Activated naive CD4-positive, alpha-beta T cell treated with anti-CD3 and anti-CD28 coated beads, Interleukin-2, amount 50 U/mL, for 16 hours (primary cell): ENCODE measurements around the gene SOX3.

Experiments
- DNase-seq: peaks from one replicate; pipeline ENCODE4 v3.0.0-alpha.2; 2020

SOX3 gene

DNA sequence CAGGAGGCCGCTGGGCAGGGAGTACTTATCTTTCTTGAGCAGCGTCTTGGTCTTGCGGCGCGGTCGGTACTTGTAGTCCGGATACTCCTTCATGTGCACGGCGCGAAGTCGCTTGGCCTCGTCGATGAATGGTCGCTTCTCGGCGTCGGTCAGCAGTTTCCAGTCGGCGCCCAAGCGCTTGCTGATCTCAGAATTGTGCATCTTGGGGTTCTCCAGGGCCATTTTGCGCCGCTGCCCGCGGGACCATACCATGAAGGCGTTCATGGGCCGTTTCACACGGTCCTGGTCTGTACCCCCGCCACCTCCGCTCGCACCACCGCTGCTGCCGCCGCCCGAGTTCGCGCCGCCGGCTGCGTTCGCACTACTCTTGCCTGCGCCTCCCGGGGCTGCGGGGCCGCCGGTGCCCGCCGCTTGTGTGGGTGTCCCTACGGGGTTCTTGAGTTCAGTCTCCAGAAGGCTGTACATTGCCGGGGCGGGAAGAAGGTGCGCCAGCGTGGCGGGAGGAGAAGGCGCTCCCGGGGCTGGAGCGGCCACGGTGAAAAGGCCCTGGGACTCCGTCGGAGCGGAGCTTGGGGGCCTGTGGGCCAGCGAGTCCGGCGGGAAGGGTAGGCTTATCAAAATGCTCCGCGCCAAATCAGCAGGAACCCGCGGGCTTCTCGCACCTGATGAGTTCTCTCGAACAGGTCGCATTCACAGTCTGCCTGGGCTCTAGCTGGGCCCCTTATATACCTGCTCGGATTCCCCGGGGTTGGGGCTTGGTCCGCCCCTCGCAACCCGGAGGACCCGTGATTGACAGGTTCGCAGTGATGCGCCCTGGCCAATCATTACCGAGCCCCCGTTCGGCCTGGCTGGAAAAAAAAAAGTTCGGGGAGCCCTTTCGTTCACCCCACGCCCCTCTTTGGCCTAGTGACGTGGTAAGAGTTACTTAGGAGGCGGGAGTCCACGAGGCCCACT is at the start of gene SOX3:
Gene SOX3 (minus strand): TSS at position 699 of the 954 bp plus-strand sequence. CDS start 9 bp downstream, at position 690.
- DNase-seq = no peak

DNA sequence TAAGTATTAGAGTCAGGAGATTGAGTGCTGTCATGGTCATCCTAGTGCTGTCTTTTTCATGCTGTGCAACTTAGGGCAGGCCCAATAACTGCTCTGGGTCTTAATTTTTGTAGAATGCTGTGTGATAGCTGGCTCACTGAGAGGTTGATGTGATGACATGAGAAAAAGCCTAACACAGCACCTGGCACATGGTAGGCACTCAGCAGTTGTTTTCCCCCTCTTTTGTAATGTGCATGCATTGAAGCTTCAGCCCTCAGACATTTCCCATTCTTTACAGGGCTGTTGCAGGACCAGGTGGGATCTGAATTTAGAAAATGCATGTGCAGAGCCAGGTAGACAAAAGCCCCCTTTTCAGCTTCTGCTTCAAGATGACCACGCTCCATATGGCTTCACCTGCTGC is 44.1 kb upstream of the SOX3 start:
- DNase-seq = no peak

DNA sequence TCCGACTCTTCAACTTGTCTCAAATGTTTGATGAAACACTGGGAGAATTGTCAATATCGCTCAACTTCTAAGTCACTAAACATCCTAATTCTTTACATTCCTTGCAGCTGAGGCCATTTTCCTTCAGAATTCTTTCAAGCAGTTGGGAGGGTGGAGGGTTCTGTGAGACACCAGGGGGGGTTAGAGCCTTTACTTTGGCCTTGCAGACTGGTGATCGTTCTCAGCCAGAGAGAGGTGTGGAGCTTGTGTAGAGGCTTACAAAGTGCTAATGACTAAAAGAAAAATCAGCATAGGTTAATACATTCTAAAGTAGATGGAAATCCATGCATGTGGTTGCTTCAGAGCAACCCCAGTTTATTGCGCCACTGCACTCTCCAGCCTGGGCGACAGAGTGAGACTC is 21.3 kb upstream of the SOX3 start:
- no peak for DNase-seq

DNA sequence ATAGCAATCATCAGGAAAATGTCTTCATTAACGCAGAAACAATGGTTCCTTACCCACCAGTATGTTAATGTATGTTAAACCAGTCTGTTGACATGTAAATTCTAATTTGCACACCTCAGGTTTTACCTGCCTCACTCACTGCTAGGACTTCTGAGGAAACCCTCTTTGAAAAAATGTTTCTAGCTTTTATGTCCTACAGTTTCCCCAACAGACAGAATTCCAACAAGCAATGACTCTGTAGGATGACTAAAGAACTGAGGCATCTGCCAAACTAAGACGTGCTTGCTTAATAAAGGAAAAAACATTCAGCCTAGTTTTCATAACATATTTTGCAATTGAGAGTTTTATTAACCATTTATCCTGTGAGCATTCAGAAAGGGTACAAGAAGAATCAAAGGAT is 20.6 kb upstream of the SOX3 start:
- no peak for DNase-seq

DNA sequence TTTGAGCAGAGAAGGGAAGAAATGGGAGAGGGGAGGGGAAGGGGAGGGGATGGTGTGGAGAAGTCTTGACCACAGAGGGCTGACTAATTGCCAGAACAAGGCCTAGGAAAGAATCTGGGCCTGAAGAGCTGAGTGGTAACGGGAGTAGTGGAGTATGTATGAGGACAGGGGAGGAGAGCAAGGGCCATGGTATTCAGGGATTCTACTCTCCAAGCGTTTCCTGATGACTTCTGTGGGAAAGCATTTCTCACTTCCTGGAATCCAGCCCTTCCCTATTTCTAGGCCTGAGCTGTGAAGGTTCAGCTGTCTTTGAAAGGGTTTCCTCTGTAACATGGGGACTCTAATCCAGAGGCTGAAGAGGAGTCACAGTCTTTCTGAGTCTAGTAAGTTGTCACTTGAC is 19.7 kb upstream of the SOX3 start:
- DNase-seq = no peak

DNA sequence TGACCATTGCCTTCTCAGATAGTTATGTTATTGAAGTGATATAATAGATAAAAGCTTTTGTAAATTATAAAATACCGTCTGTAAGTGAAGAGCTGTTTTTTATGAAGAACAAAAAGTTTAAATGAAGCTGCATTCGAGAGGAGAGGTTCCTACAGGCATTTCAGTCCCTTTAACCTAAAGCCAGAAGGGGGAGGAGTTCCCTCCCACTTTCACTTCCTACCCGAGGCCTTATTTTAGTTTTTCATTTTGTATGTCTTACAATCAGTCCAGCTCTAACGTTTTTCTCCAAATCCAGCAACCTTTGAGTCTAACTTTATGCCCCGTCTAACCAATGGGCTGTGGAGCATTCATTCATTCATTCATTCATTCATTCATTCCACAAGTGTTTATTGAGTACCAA is 16.5 kb upstream of the SOX3 start:
- DNase-seq = no peak

DNA sequence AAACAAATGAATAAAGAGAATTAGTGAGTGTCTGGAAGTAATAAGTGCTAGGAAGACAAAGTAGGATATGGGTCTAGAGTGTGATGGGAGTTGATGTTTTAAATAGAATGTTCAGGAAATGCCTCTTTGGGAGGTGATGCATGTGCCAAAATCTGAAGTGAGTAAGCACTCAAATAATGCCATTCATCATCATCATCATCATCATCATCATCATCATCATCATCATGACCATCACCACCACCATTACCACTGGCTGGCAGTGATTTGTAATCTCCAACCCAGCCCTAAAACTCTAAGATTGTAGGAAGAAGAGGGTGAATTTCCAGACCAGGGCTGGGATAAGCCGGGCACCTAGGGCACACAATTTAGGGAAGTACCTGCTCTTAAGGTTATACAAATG is 9.7 kb upstream of the SOX3 start:
- DNase-seq = no peak

DNA sequence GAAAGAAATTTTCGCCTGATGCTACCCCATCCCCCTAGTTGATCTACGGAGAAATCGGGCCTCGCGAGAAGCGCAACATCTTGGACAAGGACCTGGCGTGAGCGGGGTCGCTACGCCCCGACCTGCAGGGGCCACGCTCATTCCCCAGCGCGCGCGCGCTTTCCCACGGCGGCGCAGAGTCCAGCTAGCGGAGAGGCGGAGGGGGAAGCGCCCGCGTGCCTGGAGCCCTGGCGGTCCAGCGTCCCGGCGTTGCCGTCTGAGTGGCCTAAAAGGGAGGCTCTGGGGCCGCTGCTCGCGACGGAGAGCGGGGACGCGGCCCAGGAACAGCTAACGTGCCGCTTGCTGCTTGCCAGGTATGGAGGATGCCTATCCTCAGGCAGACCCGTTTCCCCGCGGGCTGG is 6.0 kb upstream of the SOX3 start:
- DNase-seq = no peak

DNA sequence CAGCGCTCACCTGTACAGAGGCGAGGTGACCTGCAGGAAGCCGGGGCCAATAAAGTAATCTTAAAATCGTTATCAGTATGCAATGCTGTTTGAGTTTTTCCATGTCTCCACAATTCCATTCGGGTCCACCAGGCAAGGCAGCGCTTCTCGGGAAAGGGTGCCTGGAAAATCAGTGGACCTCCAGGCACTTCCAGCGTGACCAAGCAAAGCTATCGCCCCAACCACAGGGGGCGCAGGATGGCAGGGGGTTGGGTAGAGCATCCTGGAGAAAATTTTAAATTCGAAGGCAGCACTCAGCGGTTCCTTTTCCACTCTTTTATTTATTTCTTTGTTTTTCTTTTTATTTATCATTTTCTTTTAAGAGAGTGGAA is 5.4 kb upstream of the SOX3 start:
- no peak for DNase-seq

DNA sequence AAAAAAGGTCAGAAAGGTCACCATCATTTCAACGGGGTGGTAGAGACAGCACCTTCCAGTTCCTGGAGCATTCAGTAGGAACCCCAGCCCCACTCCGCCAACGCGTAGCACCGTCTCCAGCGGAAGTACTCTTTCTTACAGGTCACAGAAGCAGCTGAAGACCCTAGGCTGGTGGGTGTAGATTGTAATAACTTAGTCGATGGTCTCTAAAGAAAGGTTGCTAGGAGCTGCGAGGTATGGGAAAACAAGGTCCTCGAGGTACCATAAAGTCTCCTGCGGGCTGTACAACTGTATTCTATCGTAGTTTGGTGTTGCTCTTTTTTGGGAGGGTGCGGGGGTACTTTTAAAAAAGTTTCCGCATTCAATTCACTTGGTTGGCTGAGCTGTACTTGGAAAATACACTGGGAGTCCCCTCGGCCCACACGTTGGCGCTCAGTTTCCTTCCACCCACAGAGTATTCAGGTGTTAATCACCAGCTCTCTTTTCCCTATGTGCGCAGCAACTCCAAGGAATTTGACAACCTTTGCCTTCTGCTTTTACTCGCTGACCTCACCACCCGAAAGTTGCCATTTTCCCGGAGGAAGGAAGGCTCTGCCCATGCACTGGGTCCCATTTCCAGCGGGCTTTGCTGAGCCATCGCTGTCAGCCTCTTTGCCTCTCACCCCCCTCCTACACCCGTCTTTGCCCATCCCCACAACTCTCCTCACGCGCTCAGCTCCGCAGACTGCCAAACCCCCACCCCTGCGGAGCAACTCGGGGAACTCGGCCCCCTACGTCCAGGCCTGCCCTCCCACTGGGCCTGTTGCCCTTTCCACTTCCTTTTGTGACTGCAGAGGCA is 4.8 kb upstream of the SOX3 start:
- DNase-seq = no peak

DNA sequence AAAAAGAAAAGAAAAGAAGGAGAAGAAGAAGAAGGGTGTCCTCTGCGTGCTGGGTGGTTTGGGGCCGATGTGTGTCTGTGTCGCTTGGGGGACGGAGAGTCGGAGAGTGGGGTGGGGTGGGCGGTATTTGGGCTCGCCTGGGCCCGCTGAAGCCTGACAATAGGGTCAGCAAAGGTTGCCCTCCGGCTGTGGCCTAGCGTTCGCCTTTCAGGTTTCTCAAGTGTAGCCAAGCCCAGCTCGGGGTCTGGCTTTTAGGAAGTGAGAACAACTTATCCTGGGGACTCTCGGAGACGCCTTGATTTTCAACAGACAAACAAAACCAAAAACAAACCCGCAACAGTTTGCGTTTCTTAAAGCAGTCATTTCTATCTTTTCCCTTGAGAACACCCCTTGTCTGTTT is 4.1 kb upstream of the SOX3 start:
- no peak for DNase-seq

DNA sequence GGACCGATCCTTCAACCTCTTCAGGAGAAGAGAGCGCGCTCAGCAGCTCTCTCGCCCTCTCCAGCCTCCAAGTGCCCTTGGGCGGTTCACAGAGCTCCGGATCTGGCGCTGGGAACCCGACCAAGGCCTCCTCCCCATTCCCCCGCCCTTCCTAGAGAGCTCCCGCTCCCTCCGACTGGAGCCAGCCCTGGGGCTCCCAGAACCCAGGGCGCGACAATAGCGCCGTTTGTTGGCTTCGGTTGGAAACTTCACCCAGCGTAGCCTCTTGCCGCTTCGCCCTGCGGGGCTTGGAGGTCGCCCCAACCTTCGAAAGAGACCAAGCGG is 3.1 kb upstream of the SOX3 start:
- no peak for DNase-seq

DNA sequence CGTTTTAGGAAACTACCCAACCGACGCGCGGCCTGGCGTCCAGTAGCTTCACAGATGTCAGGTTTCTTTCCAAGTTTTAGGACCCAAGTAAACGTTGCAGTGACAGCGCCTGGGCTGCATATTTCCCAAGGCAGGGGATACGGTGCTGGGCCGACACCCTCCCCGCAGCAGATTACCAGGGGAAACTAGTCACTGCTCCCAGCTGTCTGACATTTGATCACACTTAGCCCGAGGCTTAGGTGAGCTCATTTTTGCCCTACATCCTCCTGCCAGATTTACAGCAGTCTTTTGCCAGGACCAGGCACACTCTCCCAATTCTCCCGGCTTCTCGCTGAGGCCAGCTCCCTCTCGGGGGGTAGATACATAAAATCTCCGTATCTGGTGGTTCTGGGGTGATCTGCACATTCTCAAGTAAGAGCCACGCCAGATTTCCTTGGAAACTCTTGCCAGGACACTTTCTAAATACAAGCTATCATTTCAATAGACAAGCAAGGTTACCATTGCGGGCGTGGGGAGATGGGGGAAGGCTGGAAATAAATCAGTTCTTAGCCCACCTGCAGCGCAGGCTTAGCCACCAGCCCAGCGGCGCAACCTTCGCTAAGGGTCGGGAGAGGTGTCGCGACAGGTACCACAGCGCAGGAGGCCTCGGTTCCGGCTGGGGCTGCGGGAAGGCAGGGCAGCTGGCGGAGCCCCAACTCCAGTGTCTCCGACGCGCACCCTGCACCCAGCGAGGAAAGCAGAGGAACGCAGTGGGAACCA is 2.5 kb upstream of the SOX3 start:
- no peak for DNase-seq

DNA sequence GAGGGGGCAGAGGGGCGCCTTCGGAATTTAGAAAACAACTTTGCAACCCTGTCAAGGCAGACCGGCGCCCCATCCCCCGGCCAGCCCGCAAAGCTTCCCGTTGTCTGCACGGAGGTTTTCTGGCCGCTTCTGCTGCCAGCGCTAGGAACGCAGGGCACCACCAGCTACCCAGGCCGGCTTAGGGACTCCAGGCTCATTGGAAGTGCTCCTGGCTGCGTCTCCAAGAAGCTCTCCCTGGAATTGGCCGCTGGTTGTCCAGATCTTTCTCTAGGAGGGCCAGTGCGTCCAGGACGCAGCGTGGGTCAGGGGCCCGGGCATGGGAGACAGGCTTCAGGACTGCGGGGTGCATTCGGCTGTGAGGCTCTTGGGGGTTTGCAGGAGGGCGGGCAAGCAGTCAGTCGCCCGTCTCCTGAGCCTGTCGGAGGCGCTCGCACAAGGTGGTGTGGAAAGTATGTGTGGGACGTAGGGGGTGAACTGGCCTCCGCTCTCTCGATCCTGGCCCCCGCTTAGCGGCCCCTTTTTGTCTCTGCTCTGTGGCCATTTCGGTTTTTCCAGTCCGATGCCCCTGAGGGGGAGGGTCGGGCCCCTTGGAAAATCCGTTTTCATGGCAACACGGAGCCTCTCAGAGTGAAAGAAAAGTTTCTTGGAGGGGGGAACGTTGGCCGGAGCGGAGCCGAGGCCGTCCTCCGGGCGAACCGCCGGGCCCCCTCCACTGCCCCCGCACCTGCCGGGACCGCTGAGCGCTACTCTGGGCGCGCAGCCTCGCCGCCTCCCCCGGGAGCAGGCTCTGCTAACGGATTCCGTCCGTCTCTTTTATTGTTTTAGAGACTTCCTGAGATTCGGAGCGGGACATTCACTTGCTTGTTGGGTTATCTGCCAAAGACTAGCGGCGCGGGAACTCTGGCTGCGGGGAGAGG is 810 bp upstream of the SOX3 start:
- no peak for DNase-seq

DNA sequence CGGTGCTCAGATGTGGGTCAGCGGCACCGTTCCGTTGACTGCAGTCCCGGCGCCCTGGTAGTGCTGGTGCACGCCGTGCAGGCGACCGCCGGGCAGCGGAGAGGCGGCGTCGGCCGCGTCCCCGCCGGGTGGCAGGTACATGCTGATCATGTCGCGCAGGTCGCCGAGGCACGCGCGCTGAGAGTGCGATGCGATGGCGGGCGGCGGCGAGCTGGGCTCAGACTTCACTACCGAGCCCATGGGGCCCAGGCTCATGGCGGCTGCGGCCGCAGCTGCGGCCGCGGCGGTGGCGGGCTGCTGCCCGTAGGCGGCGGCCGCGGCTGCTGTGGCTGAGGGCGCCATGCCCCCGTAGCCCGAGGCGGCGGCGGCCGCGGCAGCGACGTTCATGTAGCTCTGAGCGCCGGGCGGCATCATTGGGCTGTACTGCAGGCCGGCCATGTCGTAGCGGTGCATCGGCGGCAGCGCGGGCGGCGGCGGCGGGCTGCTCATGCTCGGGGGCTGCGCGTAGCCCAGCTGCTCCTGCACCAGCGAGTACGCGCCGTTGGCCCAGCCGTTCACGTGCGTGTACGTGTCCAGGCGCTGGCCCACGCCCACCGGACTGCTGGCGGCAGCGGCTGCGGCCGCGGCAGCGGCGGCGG is 1.0 kb downstream of the SOX3 start:
- DNase-seq = no peak

DNA sequence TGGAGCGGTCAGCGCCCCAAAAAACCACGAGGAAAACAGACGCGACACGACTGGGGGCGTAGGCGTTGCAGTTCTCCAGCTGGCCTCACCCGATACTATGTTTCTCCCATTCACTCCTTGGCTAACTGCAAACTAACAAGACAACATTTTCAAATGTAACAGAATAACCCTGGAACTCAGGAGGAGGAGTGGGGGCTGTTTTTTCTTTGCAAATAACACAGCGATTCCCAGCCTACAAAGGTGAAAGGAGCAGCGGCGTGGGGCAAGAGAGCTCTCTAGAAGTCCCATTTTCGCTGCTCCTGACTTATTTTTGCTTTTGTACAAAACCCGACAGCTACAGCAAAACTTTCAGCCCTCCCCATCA is 1.6 kb downstream of the SOX3 start:
- DNase-seq = no peak

DNA sequence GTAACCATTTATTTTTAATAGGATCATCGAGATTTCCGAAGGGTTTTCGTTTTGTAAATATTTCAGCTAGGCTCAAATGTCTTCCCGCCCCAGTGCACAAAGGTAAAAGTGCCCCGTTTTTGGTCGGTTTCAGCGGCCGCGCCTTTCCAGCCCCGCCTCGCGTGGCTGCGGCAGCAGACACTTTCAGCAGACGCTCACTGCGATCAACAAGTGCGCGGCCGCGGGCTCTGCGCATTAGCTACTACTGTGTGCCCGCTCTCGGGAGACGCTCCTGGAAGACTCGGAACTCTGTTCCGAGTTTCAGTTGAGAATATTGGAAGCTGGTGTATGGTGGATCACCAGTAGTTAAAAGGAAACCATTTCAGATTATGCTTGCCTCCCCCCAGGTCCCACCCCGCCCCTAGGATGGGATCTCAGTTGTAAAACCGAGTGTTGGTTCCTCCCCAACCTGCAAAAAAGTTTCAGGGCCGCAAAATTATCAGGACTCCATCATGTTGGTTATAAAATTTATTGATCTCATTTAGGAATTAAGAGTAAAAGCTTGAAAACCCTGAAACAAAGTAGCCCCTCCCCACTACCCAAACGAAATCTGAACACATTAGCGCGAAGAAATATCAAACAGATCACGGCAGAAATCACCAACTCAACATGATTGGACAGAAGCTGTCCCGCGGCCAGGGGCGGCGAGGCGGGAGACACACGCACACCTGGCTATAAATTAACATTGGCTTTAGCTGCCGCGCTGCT is 2.2 kb downstream of the SOX3 start:
- DNase-seq = no peak

DNA sequence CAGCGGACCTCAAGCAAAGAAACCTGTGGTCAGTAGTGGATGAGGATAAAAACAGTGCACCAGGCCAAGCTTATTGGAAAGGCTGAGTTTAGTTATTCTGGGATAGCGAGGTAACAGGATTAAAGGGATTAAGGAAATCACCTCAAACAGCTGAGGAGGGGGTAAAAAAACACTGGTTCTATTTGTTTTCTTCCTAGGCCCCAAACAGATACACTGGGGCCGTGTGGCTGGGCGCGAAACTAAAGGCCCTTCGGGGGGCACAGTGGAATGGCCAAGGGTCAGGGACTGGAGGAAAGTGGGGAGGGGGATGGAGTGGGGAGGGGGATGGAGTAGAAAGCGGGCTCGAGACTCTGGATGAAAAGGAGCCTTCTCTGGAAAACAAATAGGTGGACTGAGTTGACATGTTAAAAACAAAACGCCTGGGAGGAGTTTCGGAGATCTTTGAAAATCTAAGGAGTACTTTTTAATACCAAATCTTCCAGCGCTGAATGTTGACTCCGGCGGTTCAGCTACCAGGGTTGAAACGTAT is 2.9 kb downstream of the SOX3 start:
- no peak for DNase-seq

DNA sequence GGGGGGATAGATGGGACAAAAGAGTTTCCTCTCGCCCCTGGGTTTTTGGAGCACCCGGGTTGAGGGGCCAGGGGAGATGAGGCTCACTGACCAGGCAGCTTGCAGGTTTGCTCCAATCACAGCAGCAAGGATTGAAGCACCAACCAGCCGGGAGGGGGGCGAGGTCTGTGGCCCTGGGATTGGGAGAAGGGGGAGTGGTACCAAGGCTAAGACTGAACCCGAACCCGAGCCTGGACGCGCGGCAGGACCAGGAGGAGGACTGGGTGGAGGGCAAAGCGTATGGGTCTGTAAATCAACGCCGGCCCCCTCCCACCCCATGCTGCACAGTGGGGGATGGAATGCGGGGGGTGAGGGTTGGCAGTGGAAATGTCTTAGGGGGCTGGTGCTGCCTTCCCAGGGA is 3.5 kb downstream of the SOX3 start:
- no peak for DNase-seq

DNA sequence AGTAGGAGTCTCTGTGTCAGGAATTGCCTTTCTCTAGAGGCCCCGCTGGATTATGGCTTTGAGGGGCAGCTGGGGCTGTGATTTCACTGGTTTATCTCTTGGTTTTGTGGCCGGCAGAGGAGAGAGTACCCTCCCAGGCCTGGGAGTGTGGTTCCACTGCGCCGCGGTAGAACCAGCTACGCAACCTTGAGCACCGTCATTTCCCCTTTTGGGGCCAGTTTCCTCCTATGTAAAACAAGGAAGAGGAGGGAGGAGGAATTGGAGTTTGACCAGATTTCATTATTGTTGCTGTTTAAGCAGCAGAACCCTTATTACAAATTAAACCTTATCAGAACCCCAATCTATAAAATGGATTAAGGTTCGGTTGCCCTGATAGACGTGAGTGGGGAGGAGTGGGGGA is 4.4 kb downstream of the SOX3 start:
- no peak for DNase-seq

DNA sequence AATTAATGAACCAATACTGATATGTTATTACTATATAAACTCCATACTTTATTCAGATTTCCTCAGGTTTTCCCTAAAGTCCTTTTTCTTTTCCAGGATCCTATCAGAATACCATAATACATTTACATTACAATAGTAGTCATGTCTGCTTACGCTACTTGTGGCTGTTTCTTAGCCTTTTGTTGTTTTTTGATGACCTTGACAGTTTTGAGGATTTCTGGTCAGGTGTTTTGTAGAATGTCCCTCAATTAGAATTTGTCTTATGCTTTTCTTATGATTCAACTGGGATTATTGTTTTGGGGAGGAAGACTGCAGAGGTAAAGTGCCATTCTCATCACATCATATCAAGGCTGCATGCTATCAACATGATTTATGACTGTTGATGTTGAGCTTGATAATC is 9.1 kb downstream of the SOX3 start:
- no peak for DNase-seq
